Thyroid gland (tissue), 4 donors: ENCODE results near the gene ZCCHC24.

Experiments
- CTCF ChIP-seq, 6 experiments: fragments of 200-600 bp in 3 of 6; fragments of 450-650 bp in 3 of 6; sonication (generic) in 3 of 6; IDR thresholded peaks; one replicate each; pipeline ENCODE4 v1.5.1; 2016 to 2019; ENCODE audit warnings: antibody characterized with exemption in 6 of 6, mild to moderate bottlenecking in 2 of 6, inconsistent platforms in 1 of 6, moderate library complexity in 1 of 6
- POLR2A ChIP-seq, 2 donors: fragments of 450-650 bp; IDR thresholded peaks; one replicate each; pipeline ENCODE4 v1.6.1; 2017; ENCODE audit warnings: antibody characterized with exemption in 2 of 2, mild to moderate bottlenecking in 2 of 2, moderate library complexity in 1 of 2

DNA sequence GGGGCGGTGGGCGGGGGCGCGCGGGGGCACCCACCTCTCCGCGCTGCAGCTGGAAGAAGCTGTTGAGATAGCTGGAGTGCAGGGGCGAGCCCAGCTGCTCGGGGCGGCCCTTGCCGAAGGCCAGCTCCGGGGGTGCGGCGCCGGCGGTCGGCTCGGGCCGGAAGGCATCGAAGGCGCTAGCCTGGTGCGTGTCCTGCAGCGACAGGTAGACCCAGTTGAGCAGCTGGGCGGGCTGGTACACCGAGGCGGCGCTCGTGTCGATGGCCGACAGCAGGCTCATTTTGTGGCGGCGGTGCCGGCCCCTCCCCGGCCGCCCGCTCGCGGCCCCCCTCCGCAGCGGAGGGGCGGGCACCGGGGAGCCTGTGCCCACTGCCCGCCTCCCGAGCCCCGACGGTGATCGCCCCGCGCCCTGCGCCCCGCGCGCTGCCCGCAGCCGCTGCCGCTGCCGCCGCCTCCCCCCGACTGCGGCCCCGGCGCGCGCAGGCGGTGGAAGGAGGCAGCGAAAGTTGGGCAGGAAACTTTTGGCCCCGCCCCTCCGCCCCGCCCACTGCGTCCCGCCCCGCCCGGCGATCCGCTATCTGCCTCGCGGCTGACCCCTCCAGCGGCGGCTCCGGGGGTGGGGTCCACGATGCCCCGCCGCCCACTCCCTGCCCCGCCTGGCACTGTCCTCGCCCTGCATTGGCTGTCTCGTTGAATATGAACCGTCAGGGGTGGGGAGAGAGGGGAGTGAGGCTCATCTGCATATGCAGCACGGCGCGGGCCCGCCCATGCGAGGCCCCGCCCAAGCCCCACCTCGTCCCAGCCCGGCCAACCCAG, at the start of gene ZCCHC24:
- peak in 2 of 6 experiments; percentile 15 to 26 for TF ChIP-seq CTCF (IDR thresholded peaks at IDR 0.05)
- TF ChIP-seq POLR2A (IDR thresholded peaks at IDR 0.05): peak; percentile 89 to 94
